Panc1 (cell line): ENCODE results near the gene RAD9B. TPM values are rescaled to one million over a fixed set of nuclear protein-coding genes. Genes with fewer than 3 reads are reported as not detected.

Experiments used
- ATAC-seq: fragments of 200-7000 bp; cut with Tn5 transposase; 2 replicates; pipeline ENCODE4 v1.9.1; 2020; ENCODE audit warnings: mild to moderate bottlenecking, moderate library complexity
- BruUV-seq: library from RNA; stranded (reverse); fragments of 400-500 nt; replicated peaks from 2 replicates; lab custom pipeline; 2021; lab: Mats Ljungman, UMichigan
- CTCF ChIA-PET: fragments of 300-600 bp; sonication (Branson Sonifier 250); formaldehyde crosslinking; loops from one replicate; lab custom pipeline; 2022; ENCODE audit warnings: antibody characterized with exemption; lab: Charles Lee
- POLR2A ChIA-PET: fragments of 300-600 bp; sonication (Branson Sonifier 250); formaldehyde crosslinking; loops from one replicate; lab custom pipeline; 2022; ENCODE audit warnings: antibody characterized with exemption; lab: Charles Lee
- DNase-seq: peaks from one replicate; pipeline ENCODE4 v3.0.0-alpha.2; 2010; ENCODE audit warnings: low read depth, low spot score
- H3K27ac ChIP-seq: 2 replicates; pipeline ENCODE4 v1.5.1; 2011; ENCODE audit warnings: mild to moderate bottlenecking, low read length, inconsistent platforms
- H3K27me3 ChIP-seq: fragments of 200-500 bp; sonication (Bioruptor generic); 2 replicates; pipeline ENCODE4 v1.6.0; 2014; ENCODE audit warnings: low read length, inconsistent platforms; ENCODE audit not compliant: control insufficient read depth, insufficient read depth
- H3K36me3 ChIP-seq: fragments of 200-500 bp; sonication (Bioruptor generic); 2 replicates; pipeline ENCODE4 v1.5.1; 2014; ENCODE audit warnings: inconsistent platforms, mild to moderate bottlenecking, low read length, moderate library complexity; ENCODE audit not compliant: control insufficient read depth, insufficient read depth
- H3K4me1 ChIP-seq: 2 replicates; pipeline ENCODE4 v1.5.1; 2011; ENCODE audit warnings: inconsistent platforms, mild to moderate bottlenecking, low read length, moderate library complexity; ENCODE audit not compliant: control insufficient read depth, insufficient read depth
- H3K4me3 ChIP-seq, 2 experiments: 2 replicates each; pipeline ENCODE4 v1.5.1; 2011 to 2012; ENCODE audit warnings: low read depth in 2 of 2, low read length in 2 of 2, mild to moderate bottlenecking in 2 of 2, inconsistent platforms in 1 of 2, moderate library complexity in 1 of 2
- H3K9me3 ChIP-seq: fragments of 200-500 bp; sonication (Bioruptor generic); 2 replicates; pipeline ENCODE4 v1.5.1; 2014; ENCODE audit warnings: low read depth, mild to moderate bottlenecking, inconsistent platforms, low read length, moderate library complexity; ENCODE audit not compliant: control insufficient read depth, insufficient read depth
- POLR2AphosphoS5 ChIP-seq: IDR thresholded peaks from 2 replicates; pipeline ENCODE4 v1.6.1; 2012; ENCODE audit warnings: mild to moderate bottlenecking, low read depth, low read length, moderate library complexity
- SIN3A ChIP-seq: IDR thresholded peaks from 2 replicates; pipeline ENCODE4 v1.6.1; 2012; ENCODE audit warnings: low read depth, mild to moderate bottlenecking, low read length, moderate library complexity, borderline replicate concordance; ENCODE audit not compliant: insufficient read depth
- TCF7L2 ChIP-seq: IDR thresholded peaks from 2 replicates; pipeline ENCODE4 v1.6.1; 2011; ENCODE audit warnings: mild to moderate bottlenecking, low read depth, low read length, inconsistent platforms
- in situ Hi-C: cut with HindIII; loops from 2 replicates; pipeline ENCODE4 v1.10.0; 2016; ENCODE audit warnings: low sequenced_read_pairs, low pct_unique_long_range_greater_than_20kb
- intact Hi-C: fragments of 100-400 bp; cut with micrococcal nuclease; formaldehyde crosslinking; loops from one replicate; pipeline ENCODE4 v1.10.0; 2022; ENCODE audit not compliant: unreplicated experiment
- total RNA-seq: library from RNA; stranded (reverse); gene quantifications from one replicate; pipeline ENCODE4 v1.2.1, GENCODE V29; 2021; ENCODE audit not compliant: unreplicated experiment
- TF ChIP-seq, protein P1 (sequence below), 2 experiments: IDR thresholded peaks; 2 replicates each; pipeline ENCODE4 v1.6.1; 2011 to 2012; ENCODE audit warnings: low read depth in 2 of 2, control low read depth in 1 of 2, low read length in 1 of 2, mild to moderate bottlenecking in 1 of 2, moderate library complexity in 1 of 2; ENCODE audit not compliant: insufficient read depth in 1 of 2
- TF ChIP-seq, protein P2 (sequence below): fragments of 450-650 bp; IDR thresholded peaks from 2 replicates; pipeline ENCODE4 v1.5.1; 2017; ENCODE audit warnings: mild to moderate bottlenecking

Gene RAD9B
- total RNA-seq, 1 experiment from 2014 or later: 0.98 TPM

DNA sequence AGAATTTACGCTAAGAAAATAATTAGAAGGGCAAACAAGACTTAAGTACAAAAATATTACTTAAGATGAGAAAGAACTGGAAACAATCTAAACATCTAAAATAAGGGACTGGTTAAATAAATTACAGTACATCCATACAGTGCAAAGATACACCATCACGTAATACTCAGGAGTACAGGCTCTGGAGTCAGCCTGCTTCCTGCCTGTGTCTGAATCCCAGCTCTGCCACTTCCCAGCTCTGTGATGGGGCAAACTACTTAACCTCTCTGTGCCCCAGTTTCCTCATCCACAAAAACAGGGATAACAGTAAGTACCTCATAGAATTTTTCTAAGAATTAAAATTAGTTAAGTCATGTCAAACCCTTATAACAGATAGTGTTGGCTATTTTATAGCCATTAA is 45.0 kb downstream of the RAD9B start:
- in situ Hi-C loops (no loop called here), intact Hi-C loops (no loop called here)
- DNase-seq (no peak), ATAC-seq (no peak)
- no peak overlapping the region for H3K27ac ChIP-seq
- POLR2A ChIA-PET: no interaction called here
- BruUV-seq: no TSS peak
- H3K36me3 ChIP-seq: no peaks in the 10 kb centered on the region
- no peak overlapping the region for H3K4me3 ChIP-seq
- H3K27me3 ChIP-seq: no peaks in the 10 kb centered on the region
- TF ChIP-seq, protein P1, sequence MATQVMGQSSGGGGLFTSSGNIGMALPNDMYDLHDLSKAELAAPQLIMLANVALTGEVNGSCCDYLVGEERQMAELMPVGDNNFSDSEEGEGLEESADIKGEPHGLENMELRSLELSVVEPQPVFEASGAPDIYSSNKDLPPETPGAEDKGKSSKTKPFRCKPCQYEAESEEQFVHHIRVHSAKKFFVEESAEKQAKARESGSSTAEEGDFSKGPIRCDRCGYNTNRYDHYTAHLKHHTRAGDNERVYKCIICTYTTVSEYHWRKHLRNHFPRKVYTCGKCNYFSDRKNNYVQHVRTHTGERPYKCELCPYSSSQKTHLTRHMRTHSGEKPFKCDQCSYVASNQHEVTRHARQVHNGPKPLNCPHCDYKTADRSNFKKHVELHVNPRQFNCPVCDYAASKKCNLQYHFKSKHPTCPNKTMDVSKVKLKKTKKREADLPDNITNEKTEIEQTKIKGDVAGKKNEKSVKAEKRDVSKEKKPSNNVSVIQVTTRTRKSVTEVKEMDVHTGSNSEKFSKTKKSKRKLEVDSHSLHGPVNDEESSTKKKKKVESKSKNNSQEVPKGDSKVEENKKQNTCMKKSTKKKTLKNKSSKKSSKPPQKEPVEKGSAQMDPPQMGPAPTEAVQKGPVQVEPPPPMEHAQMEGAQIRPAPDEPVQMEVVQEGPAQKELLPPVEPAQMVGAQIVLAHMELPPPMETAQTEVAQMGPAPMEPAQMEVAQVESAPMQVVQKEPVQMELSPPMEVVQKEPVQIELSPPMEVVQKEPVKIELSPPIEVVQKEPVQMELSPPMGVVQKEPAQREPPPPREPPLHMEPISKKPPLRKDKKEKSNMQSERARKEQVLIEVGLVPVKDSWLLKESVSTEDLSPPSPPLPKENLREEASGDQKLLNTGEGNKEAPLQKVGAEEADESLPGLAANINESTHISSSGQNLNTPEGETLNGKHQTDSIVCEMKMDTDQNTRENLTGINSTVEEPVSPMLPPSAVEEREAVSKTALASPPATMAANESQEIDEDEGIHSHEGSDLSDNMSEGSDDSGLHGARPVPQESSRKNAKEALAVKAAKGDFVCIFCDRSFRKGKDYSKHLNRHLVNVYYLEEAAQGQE (IDR thresholded peaks at IDR 0.05; ENCODE audit: insufficient read depth in 1 of 2, low read depth in 2 of 2, low read length in 1 of 2): no peak
- TF ChIP-seq, protein P2, sequence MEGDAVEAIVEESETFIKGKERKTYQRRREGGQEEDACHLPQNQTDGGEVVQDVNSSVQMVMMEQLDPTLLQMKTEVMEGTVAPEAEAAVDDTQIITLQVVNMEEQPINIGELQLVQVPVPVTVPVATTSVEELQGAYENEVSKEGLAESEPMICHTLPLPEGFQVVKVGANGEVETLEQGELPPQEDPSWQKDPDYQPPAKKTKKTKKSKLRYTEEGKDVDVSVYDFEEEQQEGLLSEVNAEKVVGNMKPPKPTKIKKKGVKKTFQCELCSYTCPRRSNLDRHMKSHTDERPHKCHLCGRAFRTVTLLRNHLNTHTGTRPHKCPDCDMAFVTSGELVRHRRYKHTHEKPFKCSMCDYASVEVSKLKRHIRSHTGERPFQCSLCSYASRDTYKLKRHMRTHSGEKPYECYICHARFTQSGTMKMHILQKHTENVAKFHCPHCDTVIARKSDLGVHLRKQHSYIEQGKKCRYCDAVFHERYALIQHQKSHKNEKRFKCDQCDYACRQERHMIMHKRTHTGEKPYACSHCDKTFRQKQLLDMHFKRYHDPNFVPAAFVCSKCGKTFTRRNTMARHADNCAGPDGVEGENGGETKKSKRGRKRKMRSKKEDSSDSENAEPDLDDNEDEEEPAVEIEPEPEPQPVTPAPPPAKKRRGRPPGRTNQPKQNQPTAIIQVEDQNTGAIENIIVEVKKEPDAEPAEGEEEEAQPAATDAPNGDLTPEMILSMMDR: no peak
- TF ChIP-seq TCF7L2 (no peak), POLR2AphosphoS5 (no peak)
- 0 out of 2 replicates have a peak, but pooled peaks cover 3% of the 10 kb centered on the region for H3K4me1 ChIP-seq
- CTCF ChIA-PET: no interaction called here
- no peaks in the 10 kb centered on the region for H3K9me3 ChIP-seq

DNA sequence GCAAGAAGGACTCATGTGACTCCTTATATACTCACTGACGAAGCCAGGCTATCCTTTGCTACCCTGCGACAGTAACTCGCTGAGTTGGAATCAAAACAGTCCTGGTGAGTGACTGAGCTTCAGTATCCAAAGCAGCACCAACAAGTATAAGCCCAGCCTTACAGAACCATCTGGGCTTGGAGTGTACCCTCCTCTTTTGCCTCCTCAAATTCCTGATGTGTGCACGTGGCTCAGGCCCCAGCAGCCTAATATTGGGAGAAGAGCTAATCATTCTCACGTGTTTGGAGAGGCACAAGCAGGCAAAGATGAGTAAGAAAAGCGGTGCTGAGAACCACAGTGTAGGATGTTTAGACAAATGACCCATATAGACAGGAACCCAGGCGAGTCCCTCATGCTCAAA is 46.5 kb downstream of the RAD9B start:
- 0 out of 2 replicates have a peak, but pooled peaks cover 3% of the 10 kb centered on the region for H3K4me1 ChIP-seq
- intact Hi-C loops (no loop called here), in situ Hi-C loops (no loop called here)
- no peak overlapping the region for H3K4me3 ChIP-seq
- CTCF ChIA-PET: interaction anchor here (1.1 kb wide), 1 partner anchor 53 kb away, joined by 3 read pairs; no protein-coding TSS in a partner anchor
- DNase-seq: no peak
- no peaks in the 10 kb centered on the region for H3K36me3 ChIP-seq
- no TSS peak for BruUV-seq
- H3K27ac ChIP-seq: no peak overlapping the region
- H3K9me3 ChIP-seq: no peaks in the 10 kb centered on the region
- H3K27me3 ChIP-seq: no peaks in the 10 kb centered on the region
- no peak for TF ChIP-seq POLR2AphosphoS5
- TF ChIP-seq SIN3A: no peak
- TF ChIP-seq TCF7L2: no peak
- TF ChIP-seq, protein P2: no peak
- TF ChIP-seq, protein P1 (IDR thresholded peaks at IDR 0.05; ENCODE audit: insufficient read depth in 1 of 2, low read depth in 2 of 2, low read length in 1 of 2): no peak
- POLR2A ChIA-PET: interaction anchor here (0.5 kb wide), 1 partner anchor 588 kb away, joined by 3 read pairs; no protein-coding TSS in a partner anchor
- no peak for ATAC-seq
